IMR-90 (cell line): ENCODE results near the gene SQSTM1. TPM values are rescaled to one million over a fixed set of nuclear protein-coding genes. Genes with fewer than 3 reads are reported as not detected.

Source experiments
- ATAC-seq: fragments of 200-7000 bp; cut with Tn5 transposase; 2 replicates; pipeline ENCODE4 v1.9.1; 2020; ENCODE audit warnings: low read depth, mild to moderate bottlenecking, moderate library complexity
- BruUV-seq: library from RNA; stranded (reverse); fragments of 400-500 nt; replicated peaks from 2 replicates; lab custom pipeline; 2021; lab: Mats Ljungman, UMichigan
- CTCF ChIA-PET: fragments of 300-600 bp; formaldehyde crosslinking; extraction: SDS; loops from one replicate; lab custom pipeline; 2021; ENCODE audit warnings: antibody characterized with exemption; lab: Yijun Ruan, JAX
- POLR2A ChIA-PET: fragments of 300-600 bp; sonication (Branson Sonifier 250); formaldehyde crosslinking; loops from one replicate; lab custom pipeline; 2022; ENCODE audit warnings: antibody characterized with exemption; ENCODE audit not compliant: unreplicated experiment; lab: Charles Lee
- DNase-seq: peaks from one replicate; pipeline ENCODE4 v3.0.0; 2013
- H2AFZ ChIP-seq: replicated peaks from 2 replicates; pipeline ENCODE3; 2013; ENCODE audit warnings: low read length, mild to moderate bottlenecking; ENCODE audit not compliant: poor library complexity
- H2AK5ac ChIP-seq: 2 replicates; pipeline ENCODE4 v1.6.1; 2013; ENCODE audit warnings: low read depth, low read length, inconsistent platforms
- H2AK9ac ChIP-seq: replicated peaks from 2 replicates; pipeline ENCODE3; 2013; ENCODE audit warnings: mild to moderate bottlenecking, low read depth, low read length, moderate library complexity; ENCODE audit not compliant: poor library complexity
- H2BK120ac ChIP-seq: 2 replicates; pipeline ENCODE4 v1.6.1; 2013; ENCODE audit warnings: low read depth, low read length, inconsistent platforms
- H2BK15ac ChIP-seq: 3 replicates; pipeline ENCODE4 v1.6.1; 2013; ENCODE audit warnings: low read depth, low read length, inconsistent platforms
- H2BK20ac ChIP-seq: 2 replicates; pipeline ENCODE4 v1.6.1; 2013; ENCODE audit warnings: low read depth, mild to moderate bottlenecking, inconsistent platforms, low read length, moderate library complexity
- H2BK5ac ChIP-seq: 2 replicates; pipeline ENCODE4 v1.6.1; 2013; ENCODE audit warnings: mild to moderate bottlenecking, low read depth, low read length, inconsistent platforms; ENCODE audit not compliant: poor library complexity, severe bottlenecking
- H3K14ac ChIP-seq: replicated peaks from 2 replicates; pipeline ENCODE4 v1.6.1; 2013; ENCODE audit warnings: low read depth, low read length, inconsistent platforms
- H3K18ac ChIP-seq: 2 replicates; pipeline ENCODE4 v1.6.1; 2013; ENCODE audit warnings: low read depth, low read length, control low read depth
- H3K23ac ChIP-seq: 2 replicates; pipeline ENCODE4 v1.6.1; 2013; ENCODE audit warnings: low read depth, low read length, inconsistent platforms
- H3K27ac ChIP-seq: 2 replicates; pipeline ENCODE4 v1.5.1; 2013; ENCODE audit warnings: mild to moderate bottlenecking, control low read depth, low read length; ENCODE audit not compliant: insufficient read depth
- H3K27me3 ChIP-seq: 2 replicates; pipeline ENCODE4 v1.6.1; 2013; ENCODE audit warnings: low read length; ENCODE audit not compliant: control insufficient read depth, insufficient read depth
- H3K36me3 ChIP-seq: 2 replicates; pipeline ENCODE4 v1.6.1; 2013; ENCODE audit warnings: low read length, mixed read lengths; ENCODE audit not compliant: control insufficient read depth, insufficient read depth
- H3K4ac ChIP-seq: 2 replicates; pipeline ENCODE4 v1.6.1; 2013; ENCODE audit warnings: low read depth, low read length, inconsistent platforms
- H3K4me1 ChIP-seq: 2 replicates; pipeline ENCODE4 v1.6.1; 2013; ENCODE audit warnings: low read length, mixed read lengths; ENCODE audit not compliant: control insufficient read depth, insufficient read depth
- H3K4me2 ChIP-seq: 2 replicates; pipeline ENCODE4 v1.6.1; 2013; ENCODE audit warnings: low read depth, mild to moderate bottlenecking, control low read depth, low read length, moderate library complexity
- H3K4me3 ChIP-seq: 2 replicates; pipeline ENCODE4 v1.5.1; 2013; ENCODE audit warnings: low read depth, mild to moderate bottlenecking, control low read depth, low read length, moderate library complexity; ENCODE audit not compliant: insufficient read depth
- H3K56ac ChIP-seq: 2 replicates; pipeline ENCODE4 v1.6.1; 2013; ENCODE audit warnings: low read length, inconsistent platforms; ENCODE audit not compliant: insufficient read depth; ENCODE audit errors: extremely low read depth
- H3K79me1 ChIP-seq, 2 experiments: 2 replicates each; pipeline ENCODE4 v1.6.1; 2013; ENCODE audit warnings: low read length in 2 of 2, inconsistent platforms in 1 of 2, low read depth in 1 of 2
- H3K9ac ChIP-seq: 2 replicates; pipeline ENCODE4 v1.6.1; 2013; ENCODE audit warnings: low read depth, low read length, control low read depth
- H3K9me1 ChIP-seq: 2 replicates; pipeline ENCODE4 v1.6.1; 2013; ENCODE audit warnings: low read length, inconsistent platforms; ENCODE audit not compliant: insufficient read depth
- H3K9me3 ChIP-seq: 2 replicates; pipeline ENCODE4 v1.6.1; 2013; ENCODE audit warnings: low read length; ENCODE audit not compliant: control insufficient read depth, insufficient read depth
- H4K20me1 ChIP-seq: 2 replicates; pipeline ENCODE4 v1.6.1; 2013; ENCODE audit warnings: low read length, inconsistent platforms; ENCODE audit not compliant: insufficient read depth
- H4K5ac ChIP-seq: 2 replicates; pipeline ENCODE4 v1.6.1; 2013; ENCODE audit warnings: mild to moderate bottlenecking, low read depth, low read length, control low read depth
- H4K8ac ChIP-seq, 2 experiments: 2 replicates each; pipeline ENCODE4 v1.6.1; 2013; ENCODE audit warnings: low read depth in 2 of 2, low read length in 2 of 2, control low read depth in 1 of 2, inconsistent platforms in 1 of 2
- H4K91ac ChIP-seq: 2 replicates; pipeline ENCODE4 v1.6.1; 2013; ENCODE audit warnings: low read depth, low read length, inconsistent platforms; ENCODE audit not compliant: insufficient read depth
- BHLHE40 ChIP-seq: fragments of 150-350 bp; IDR thresholded peaks from 2 replicates; pipeline ENCODE4 v1.6.1; 2016; ENCODE audit warnings: mild to moderate bottlenecking, low read depth, low read length
- CEBPB ChIP-seq: IDR thresholded peaks from 2 replicates; pipeline ENCODE4 v1.6.1; 2012; ENCODE audit warnings: low read depth, low read length, improper control_type of control experiment
- CHD1 ChIP-seq: IDR thresholded peaks from 2 replicates; pipeline ENCODE4 v1.6.1; 2012; ENCODE audit warnings: low read depth, low read length, improper control_type of control experiment
- FOS ChIP-seq: fragments of 150-350 bp; IDR thresholded peaks from 2 replicates; pipeline ENCODE4 v1.6.1; 2016; ENCODE audit warnings: low read depth, low read length
- MAFK ChIP-seq: IDR thresholded peaks from 2 replicates; pipeline ENCODE4 v1.6.1; 2012; ENCODE audit warnings: low read depth, low read length, improper control_type of control experiment
- MAZ ChIP-seq: IDR thresholded peaks from 2 replicates; pipeline ENCODE4 v1.6.1; 2012; ENCODE audit warnings: low read depth, mild to moderate bottlenecking, low read length, improper control_type of control experiment, moderate library complexity, borderline replicate concordance
- MXI1 ChIP-seq: IDR thresholded peaks from 2 replicates; pipeline ENCODE4 v1.6.1; 2012; ENCODE audit warnings: low read depth, mild to moderate bottlenecking, low read length, moderate library complexity, borderline replicate concordance
- NFE2L2 ChIP-seq: fragments of 150-350 bp; IDR thresholded peaks from 2 replicates; pipeline ENCODE4 v1.6.1; 2016; ENCODE audit warnings: low read depth, mild to moderate bottlenecking, low read length
- POLR2A ChIP-seq: IDR thresholded peaks from 2 replicates; pipeline ENCODE4 v1.6.1; 2012; ENCODE audit warnings: mild to moderate bottlenecking, low read depth, low read length
- RAD21 ChIP-seq: IDR thresholded peaks from 2 replicates; pipeline ENCODE4 v1.6.1; 2012; ENCODE audit warnings: low read length, improper control_type of control experiment
- RCOR1 ChIP-seq: IDR thresholded peaks from 2 replicates; pipeline ENCODE4 v1.6.1; 2012; ENCODE audit warnings: mild to moderate bottlenecking, low read length, improper control_type of control experiment; ENCODE audit not compliant: insufficient replicate concordance
- RFX5 ChIP-seq: IDR thresholded peaks from 2 replicates; pipeline ENCODE4 v1.8.0; 2012; ENCODE audit warnings: low read depth, mild to moderate bottlenecking, low read length, moderate library complexity
- SMC3 ChIP-seq: fragments of 150-350 bp; IDR thresholded peaks from 2 replicates; pipeline ENCODE4 v1.6.1; 2016; ENCODE audit warnings: low read depth, mild to moderate bottlenecking, antibody characterized with exemption, low read length, moderate library complexity
- WGBS, 2 experiments: methylation state at CpG; one replicate each; pipeline versions ENCODE4 v1.1.5 to v1.1.7; 2013; ENCODE audit warnings: missing lambda C conversion rate in 2 of 2; ENCODE audit not compliant: insufficient read length in 1 of 2; ENCODE audit errors: extremely low coverage in 2 of 2; 5-methylcytosine and 5-hydroxymethylcytosine counted together
- dilution Hi-C: fragments of 300-500 bp; cut with HindIII; formaldehyde crosslinking; loops from one replicate; pipeline ENCODE4 v1.14.3; 2018; ENCODE audit warnings: low sequenced_read_pairs; ENCODE audit not compliant: unreplicated experiment
- in situ Hi-C: fragments of 300-500 bp; cut with MboI; formaldehyde crosslinking; loops from 3 replicates; pipeline ENCODE4 v1.14.3; 2019; ENCODE audit warnings: low sequenced_read_pairs, inconsistent platforms, mixed read lengths
- intact Hi-C: fragments of 100-400 bp; cut with micrococcal nuclease; formaldehyde crosslinking; loops from 2 replicates; pipeline ENCODE4 v1.10.0; 2022
- polyA plus RNA-seq, 3 experiments: library from polyadenylated mRNA; depleted of rRNA; stranded (reverse); fragments of >200 nt; gene quantifications; 2 replicates each; pipeline ENCODE4 v1.2.3, GENCODE V29; 2012; ENCODE audit warnings: low replicate concordance in 1 of 3
- total RNA-seq: library from RNA; depleted of rRNA; stranded (reverse); fragments of >200 nt; gene quantifications from 2 replicates; pipeline ENCODE4 v1.2.3, GENCODE V29; 2012
- TF ChIP-seq, protein P1 (sequence below): fragments of 150-350 bp; IDR thresholded peaks from 2 replicates; pipeline ENCODE4 v1.6.1; 2017; ENCODE audit warnings: mild to moderate bottlenecking, antibody characterized with exemption, low read length, low read depth
- TF ChIP-seq, protein P2 (sequence below): fragments of 150-350 bp; IDR thresholded peaks from 2 replicates; pipeline ENCODE4 v1.6.1; 2016; ENCODE audit warnings: low read depth, mild to moderate bottlenecking, low read length, moderate library complexity, borderline replicate concordance
- TF ChIP-seq, protein P3 (sequence below): conservative IDR thresholded peaks from 2 replicates; pipeline ENCODE4 v1.5.1; 2012; ENCODE audit warnings: mild to moderate bottlenecking, low read depth, low read length, improper control_type of control experiment

Gene SQSTM1
- total and polyA plus RNA-seq, 2 of the 4 experiments (the other 2 are of a cell fraction): 152 to 184 TPM

DNA sequence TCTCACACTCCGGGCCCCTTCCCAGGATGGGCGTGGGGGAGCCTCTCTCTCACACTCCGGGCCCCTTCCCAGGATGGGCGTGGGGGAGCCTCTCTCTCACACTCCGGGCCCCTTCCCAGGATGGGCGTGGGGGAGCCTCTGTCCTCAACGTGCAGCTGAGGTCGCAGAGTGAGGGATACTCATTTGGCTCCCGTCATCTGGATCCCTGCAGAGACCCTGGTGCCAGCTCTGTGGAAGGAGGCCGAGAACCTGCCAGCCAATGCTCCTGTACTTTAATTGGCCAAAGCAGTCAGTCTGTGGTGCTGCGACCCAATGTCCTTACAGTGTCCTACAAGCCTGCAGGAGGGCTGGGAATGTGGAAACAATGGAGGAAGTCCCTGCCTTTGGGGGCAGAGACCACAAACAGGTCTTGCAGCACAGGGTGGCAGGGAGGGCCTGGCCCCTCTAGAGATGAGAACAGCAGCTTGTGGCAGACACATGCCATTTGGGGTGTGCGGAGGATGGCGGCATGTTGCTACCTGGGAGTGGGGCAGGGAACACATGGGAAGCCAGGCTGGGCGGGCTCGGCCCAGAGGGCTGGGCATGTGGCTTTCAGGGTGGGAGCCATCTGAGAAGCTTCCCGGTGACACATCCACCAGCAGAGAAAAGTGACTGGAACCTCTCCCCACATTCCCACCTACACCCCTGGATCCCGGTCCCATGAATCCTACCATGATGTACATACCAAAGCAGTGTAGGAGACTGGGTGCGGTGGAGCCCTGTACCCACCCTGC lies 51.5 kb downstream of the SQSTM1 start:
- Histone ChIP-seq H4K8ac (no peak overlapping the region), H2BK120ac (no peak overlapping the region), H3K4me3 (no peak overlapping the region), H3K27ac (no peak overlapping the region), H2BK5ac (no peak overlapping the region), H3K23ac (no peak overlapping the region), H4K91ac (no peak overlapping the region), H2BK15ac (no peak overlapping the region), H3K18ac (no peak overlapping the region), H2AFZ (no peak overlapping the region), H3K27me3 (no peaks in the 10 kb centered on the region), H4K5ac (no peak overlapping the region), H3K4me2 (no peak overlapping the region), H3K9me3 (no peaks in the 10 kb centered on the region), H3K4me1 (no peaks in the 10 kb centered on the region), H3K9me1 (no peaks in the 10 kb centered on the region), H4K20me1 (no peaks in the 10 kb centered on the region), H2BK20ac (no peak overlapping the region), H2AK5ac (no peak overlapping the region), H3K79me1 (no peaks in the 10 kb centered on the region; a peak in 1 of 4 replicates), H3K9ac (no peak overlapping the region), H3K14ac (no peak overlapping the region), H3K56ac (no peak overlapping the region), H3K36me3 (peaks cover 65% of the 10 kb centered on the region), H2AK9ac (peak overlapping the region; percentile 31), H3K4ac (no peak overlapping the region)
- ChIA-PET CTCF (no interaction called here), POLR2A (no interaction called here)
- 100% methylated on average over 1 of the region's 18 CpGs; no CpG with 5 or more reads in 1 of the 2 experiments for WGBS, 2 experiments
- DNase-seq: no peak
- no TSS peak for BruUV-seq
- dilution Hi-C loops: no loop called here
- no peak for ATAC-seq
- no peak for TF ChIP-seq RAD21
- TF ChIP-seq MAFK: no peak
- no peak for TF ChIP-seq MAZ
- TF ChIP-seq SMC3: no peak
- TF ChIP-seq RCOR1: no peak
- no peak for TF ChIP-seq MXI1
- TF ChIP-seq, protein P1, sequence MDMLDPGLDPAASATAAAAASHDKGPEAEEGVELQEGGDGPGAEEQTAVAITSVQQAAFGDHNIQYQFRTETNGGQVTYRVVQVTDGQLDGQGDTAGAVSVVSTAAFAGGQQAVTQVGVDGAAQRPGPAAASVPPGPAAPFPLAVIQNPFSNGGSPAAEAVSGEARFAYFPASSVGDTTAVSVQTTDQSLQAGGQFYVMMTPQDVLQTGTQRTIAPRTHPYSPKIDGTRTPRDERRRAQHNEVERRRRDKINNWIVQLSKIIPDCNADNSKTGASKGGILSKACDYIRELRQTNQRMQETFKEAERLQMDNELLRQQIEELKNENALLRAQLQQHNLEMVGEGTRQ: no peak
- TF ChIP-seq RFX5: no peak
- TF ChIP-seq CEBPB: no peak
- TF ChIP-seq, protein P2, sequence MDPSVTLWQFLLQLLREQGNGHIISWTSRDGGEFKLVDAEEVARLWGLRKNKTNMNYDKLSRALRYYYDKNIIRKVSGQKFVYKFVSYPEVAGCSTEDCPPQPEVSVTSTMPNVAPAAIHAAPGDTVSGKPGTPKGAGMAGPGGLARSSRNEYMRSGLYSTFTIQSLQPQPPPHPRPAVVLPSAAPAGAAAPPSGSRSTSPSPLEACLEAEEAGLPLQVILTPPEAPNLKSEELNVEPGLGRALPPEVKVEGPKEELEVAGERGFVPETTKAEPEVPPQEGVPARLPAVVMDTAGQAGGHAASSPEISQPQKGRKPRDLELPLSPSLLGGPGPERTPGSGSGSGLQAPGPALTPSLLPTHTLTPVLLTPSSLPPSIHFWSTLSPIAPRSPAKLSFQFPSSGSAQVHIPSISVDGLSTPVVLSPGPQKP: no peak
- no peak for TF ChIP-seq BHLHE40
- no peak for TF ChIP-seq FOS
- TF ChIP-seq POLR2A: no peak
- no peak for TF ChIP-seq NFE2L2
- no peak for TF ChIP-seq CHD1
- TF ChIP-seq, protein P3, sequence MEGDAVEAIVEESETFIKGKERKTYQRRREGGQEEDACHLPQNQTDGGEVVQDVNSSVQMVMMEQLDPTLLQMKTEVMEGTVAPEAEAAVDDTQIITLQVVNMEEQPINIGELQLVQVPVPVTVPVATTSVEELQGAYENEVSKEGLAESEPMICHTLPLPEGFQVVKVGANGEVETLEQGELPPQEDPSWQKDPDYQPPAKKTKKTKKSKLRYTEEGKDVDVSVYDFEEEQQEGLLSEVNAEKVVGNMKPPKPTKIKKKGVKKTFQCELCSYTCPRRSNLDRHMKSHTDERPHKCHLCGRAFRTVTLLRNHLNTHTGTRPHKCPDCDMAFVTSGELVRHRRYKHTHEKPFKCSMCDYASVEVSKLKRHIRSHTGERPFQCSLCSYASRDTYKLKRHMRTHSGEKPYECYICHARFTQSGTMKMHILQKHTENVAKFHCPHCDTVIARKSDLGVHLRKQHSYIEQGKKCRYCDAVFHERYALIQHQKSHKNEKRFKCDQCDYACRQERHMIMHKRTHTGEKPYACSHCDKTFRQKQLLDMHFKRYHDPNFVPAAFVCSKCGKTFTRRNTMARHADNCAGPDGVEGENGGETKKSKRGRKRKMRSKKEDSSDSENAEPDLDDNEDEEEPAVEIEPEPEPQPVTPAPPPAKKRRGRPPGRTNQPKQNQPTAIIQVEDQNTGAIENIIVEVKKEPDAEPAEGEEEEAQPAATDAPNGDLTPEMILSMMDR: no peak
- in situ Hi-C loops: no loop called here
- intact Hi-C loops: no loop called here
